ENCODE data around the gene EHHADH. TPM values are rescaled to one million over a fixed set of nuclear protein-coding genes. Genes with fewer than 3 reads are reported as not detected.

Gene EHHADH
- total and polyA plus RNA-seq, 2 of the 13 experiments (the other 11 are each of a cell fraction or from before 2014, with no cell fraction given), result 14.5 to 38.9 TPM

DNA sequence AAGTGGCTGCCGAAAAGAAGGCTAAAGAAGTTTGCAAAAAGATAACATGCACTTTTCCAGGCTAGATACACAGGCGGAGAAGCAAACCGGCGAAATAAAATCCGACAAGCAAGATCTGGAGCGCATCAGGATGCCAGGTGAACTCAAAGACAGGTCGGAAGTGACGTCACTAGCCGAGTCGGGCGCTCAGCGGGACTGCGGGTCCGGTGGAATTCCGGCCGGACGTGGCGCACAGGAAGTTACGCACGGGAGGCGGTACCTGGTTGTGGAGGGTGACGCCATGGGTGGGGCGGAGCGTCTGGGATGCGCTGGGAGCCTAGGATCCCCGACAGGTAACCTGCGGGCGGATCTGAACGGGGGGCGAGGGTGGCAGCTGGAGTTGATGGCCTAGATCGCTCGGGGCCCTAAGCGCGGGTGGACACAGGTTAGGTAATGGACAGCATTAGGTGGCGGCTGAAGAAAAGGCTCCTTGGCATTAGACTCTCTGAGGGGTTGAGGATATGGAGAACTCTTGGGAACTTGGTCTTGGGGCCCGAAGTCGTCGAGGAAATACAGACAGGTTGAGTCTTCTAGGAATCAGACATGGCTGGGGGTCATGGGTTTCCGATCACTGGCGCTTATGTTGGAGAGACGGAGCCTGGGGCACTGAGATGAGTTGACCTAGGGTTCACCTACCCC lies 29.0 kb upstream of the EHHADH start (continued):
- TF ChIP-seq, protein P1, sequence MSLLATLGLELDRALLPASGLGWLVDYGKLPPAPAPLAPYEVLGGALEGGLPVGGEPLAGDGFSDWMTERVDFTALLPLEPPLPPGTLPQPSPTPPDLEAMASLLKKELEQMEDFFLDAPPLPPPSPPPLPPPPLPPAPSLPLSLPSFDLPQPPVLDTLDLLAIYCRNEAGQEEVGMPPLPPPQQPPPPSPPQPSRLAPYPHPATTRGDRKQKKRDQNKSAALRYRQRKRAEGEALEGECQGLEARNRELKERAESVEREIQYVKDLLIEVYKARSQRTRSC (CRISPR knock-in tag; IDR thresholded peaks at IDR 0.05; ENCODE audit: low read depth), result 0 out of 2 replicates have a peak, but pooled peaks have one; percentile 35
- TF ChIP-seq KAT8 (CRISPR knock-in tag; IDR thresholded peaks at IDR 0.05) (peak; percentile 99), ZNF225 (CRISPR knock-in tag; IDR thresholded peaks at IDR 0.05) (peak; percentile 59; the same call in 1 of the 2 replicates), YY1 (IDR thresholded peaks at IDR 0.05; ENCODE audit: insufficient read depth, insufficient replicate concordance, low read depth, low read length) (peak; percentile 53), NCOA2 (CRISPR knock-in tag; IDR thresholded peaks at IDR 0.05) (peak; percentile 20; the same call in 1 of the 2 replicates), ZNF781 (CRISPR knock-in tag; IDR thresholded peaks at IDR 0.05; ENCODE audit: borderline replicate concordance, not compliant biosample characterization) (peak; percentile 46), MXI1 (IDR thresholded peaks at IDR 0.05; ENCODE audit: borderline replicate concordance, low read depth, low read length) (peak; percentile 61; the same call in 1 of the 3 replicates), CBX5 (CRISPR knock-in tag; IDR thresholded peaks at IDR 0.05; ENCODE audit: borderline replicate concordance) (peak; percentile 70; the same call in 1 of the 2 replicates), ZNF850 (CRISPR knock-in tag; conservative IDR thresholded peaks at IDR 0.05) (no peak), ZNF143 (CRISPR knock-in tag; IDR thresholded peaks at IDR 0.05) (peak; percentile 46; the same call in 1 of the 2 replicates), SALL1 (CRISPR knock-in tag; IDR thresholded peaks at IDR 0.05) (peak; percentile 75)
- TF ChIP-seq, protein P2, sequence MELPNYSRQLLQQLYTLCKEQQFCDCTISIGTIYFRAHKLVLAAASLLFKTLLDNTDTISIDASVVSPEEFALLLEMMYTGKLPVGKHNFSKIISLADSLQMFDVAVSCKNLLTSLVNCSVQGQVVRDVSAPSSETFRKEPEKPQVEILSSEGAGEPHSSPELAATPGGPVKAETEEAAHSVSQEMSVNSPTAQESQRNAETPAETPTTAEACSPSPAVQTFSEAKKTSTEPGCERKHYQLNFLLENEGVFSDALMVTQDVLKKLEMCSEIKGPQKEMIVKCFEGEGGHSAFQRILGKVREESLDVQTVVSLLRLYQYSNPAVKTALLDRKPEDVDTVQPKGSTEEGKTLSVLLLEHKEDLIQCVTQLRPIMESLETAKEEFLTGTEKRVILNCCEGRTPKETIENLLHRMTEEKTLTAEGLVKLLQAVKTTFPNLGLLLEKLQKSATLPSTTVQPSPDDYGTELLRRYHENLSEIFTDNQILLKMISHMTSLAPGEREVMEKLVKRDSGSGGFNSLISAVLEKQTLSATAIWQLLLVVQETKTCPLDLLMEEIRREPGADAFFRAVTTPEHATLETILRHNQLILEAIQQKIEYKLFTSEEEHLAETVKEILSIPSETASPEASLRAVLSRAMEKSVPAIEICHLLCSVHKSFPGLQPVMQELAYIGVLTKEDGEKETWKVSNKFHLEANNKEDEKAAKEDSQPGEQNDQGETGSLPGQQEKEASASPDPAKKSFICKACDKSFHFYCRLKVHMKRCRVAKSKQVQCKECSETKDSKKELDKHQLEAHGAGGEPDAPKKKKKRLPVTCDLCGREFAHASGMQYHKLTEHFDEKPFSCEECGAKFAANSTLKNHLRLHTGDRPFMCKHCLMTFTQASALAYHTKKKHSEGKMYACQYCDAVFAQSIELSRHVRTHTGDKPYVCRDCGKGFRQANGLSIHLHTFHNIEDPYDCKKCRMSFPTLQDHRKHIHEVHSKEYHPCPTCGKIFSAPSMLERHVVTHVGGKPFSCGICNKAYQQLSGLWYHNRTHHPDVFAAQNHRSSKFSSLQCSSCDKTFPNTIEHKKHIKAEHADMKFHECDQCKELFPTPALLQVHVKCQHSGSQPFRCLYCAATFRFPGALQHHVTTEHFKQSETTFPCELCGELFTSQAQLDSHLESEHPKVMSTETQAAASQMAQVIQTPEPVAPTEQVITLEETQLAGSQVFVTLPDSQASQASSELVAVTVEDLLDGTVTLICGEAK (IDR thresholded peaks at IDR 0.05), result peak; percentile 86
- TF ChIP-seq, protein P2 (CRISPR knock-in tag; IDR thresholded peaks at IDR 0.05), result no peak
- TF ChIP-seq, protein P3, sequence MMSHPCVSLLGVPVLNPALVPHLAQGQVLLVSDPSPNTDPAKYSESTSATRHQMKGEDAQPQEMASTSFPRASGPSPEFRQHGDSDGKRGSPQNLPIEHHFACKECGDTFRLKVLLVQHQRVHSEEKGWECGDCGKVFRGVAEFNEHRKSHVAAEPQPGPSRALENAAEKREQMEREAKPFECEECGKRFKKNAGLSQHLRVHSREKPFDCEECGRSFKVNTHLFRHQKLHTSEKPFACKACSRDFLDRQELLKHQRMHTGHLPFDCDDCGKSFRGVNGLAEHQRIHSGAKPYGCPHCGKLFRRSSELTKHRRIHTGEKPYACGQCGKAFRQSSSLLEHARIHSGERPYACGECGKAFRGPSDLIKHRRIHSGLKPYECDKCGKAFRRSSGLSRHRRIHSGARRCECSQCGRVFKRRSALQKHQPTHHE (CRISPR knock-in tag; IDR thresholded peaks at IDR 0.05; ENCODE audit: borderline replicate concordance), result 0 out of 2 replicates have a peak, but pooled peaks have one; percentile 16
- TF ChIP-seq, protein P4, sequence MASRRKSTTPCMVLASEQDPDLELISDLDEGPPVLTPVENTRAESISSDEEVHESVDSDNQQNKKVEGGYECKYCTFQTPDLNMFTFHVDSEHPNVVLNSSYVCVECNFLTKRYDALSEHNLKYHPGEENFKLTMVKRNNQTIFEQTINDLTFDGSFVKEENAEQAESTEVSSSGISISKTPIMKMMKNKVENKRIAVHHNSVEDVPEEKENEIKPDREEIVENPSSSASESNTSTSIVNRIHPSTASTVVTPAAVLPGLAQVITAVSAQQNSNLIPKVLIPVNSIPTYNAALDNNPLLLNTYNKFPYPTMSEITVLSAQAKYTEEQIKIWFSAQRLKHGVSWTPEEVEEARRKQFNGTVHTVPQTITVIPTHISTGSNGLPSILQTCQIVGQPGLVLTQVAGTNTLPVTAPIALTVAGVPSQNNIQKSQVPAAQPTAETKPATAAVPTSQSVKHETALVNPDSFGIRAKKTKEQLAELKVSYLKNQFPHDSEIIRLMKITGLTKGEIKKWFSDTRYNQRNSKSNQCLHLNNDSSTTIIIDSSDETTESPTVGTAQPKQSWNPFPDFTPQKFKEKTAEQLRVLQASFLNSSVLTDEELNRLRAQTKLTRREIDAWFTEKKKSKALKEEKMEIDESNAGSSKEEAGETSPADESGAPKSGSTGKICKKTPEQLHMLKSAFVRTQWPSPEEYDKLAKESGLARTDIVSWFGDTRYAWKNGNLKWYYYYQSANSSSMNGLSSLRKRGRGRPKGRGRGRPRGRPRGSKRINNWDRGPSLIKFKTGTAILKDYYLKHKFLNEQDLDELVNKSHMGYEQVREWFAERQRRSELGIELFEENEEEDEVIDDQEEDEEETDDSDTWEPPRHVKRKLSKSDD (CRISPR knock-in tag; IDR thresholded peaks at IDR 0.05; ENCODE audit: low read depth), result peak; percentile 95
